SK-N-SH treated with all-trans-retinoic acid at 6 μM for 48 hours (cell line): ENCODE measurements around the gene CCDC88B.

Experiments used
- ARNTL ChIP-seq: fragments of 450-650 bp; formaldehyde crosslinking; IDR thresholded peaks from 2 replicates; pipeline ENCODE4 v1.5.0; 2020; ENCODE audit warnings: low read depth, mild to moderate bottlenecking, moderate library complexity, borderline replicate concordance
- BACH2 ChIP-seq: fragments of 250-450 bp; sonication (Bioruptor Pico); IDR thresholded peaks from 2 replicates; pipeline ENCODE4 v1.9.0; 2021; ENCODE audit warnings: mild to moderate bottlenecking, borderline replicate concordance
- ESRRG ChIP-seq: fragments of 250-450 bp; sonication (Bioruptor Pico); IDR thresholded peaks from 2 replicates; pipeline ENCODE4 v1.6.1; 2021; ENCODE audit warnings: mild to moderate bottlenecking
- OSR1 ChIP-seq: fragments of 250-450 bp; sonication (Bioruptor Pico); IDR thresholded peaks from 2 replicates; pipeline ENCODE4 v1.8.0; 2022; ENCODE audit warnings: moderate library complexity, mild to moderate bottlenecking, inconsistent platforms
- PATZ1 ChIP-seq: fragments of 250-450 bp; sonication (Bioruptor Pico); IDR thresholded peaks from 2 replicates; pipeline ENCODE4 v1.8.0; 2020; ENCODE audit warnings: mild to moderate bottlenecking, moderate library complexity, borderline replicate concordance
- RARB ChIP-seq: fragments of 250-450 bp; sonication (Bioruptor Pico); IDR thresholded peaks from 2 replicates; pipeline ENCODE4 v1.8.0; 2021; ENCODE audit warnings: mild to moderate bottlenecking, moderate library complexity
- SNAI2 ChIP-seq: fragments of 250-450 bp; sonication (Bioruptor Pico); IDR thresholded peaks from 2 replicates; pipeline ENCODE4 v1.5.0; 2020; ENCODE audit warnings: mild to moderate bottlenecking, moderate library complexity
- TCF4 ChIP-seq: fragments of 250-450 bp; sonication (Bioruptor Pico); IDR thresholded peaks from 2 replicates; pipeline ENCODE4 v1.8.0; 2021; ENCODE audit warnings: mild to moderate bottlenecking, moderate library complexity, borderline replicate concordance
- TSHZ2 ChIP-seq: fragments of 250-450 bp; sonication (Bioruptor Pico); IDR thresholded peaks from 2 replicates; pipeline ENCODE4 v1.5.0; 2020; ENCODE audit warnings: mild to moderate bottlenecking, moderate library complexity
- ZFP3 ChIP-seq: fragments of 250-450 bp; sonication (Bioruptor Pico); IDR thresholded peaks from 2 replicates; pipeline ENCODE4 v1.5.0; 2020; ENCODE audit warnings: mild to moderate bottlenecking, moderate library complexity
- ZFP30 ChIP-seq: fragments of 450-650 bp; formaldehyde crosslinking; IDR thresholded peaks from 2 replicates; pipeline ENCODE4 v1.5.0; 2022; ENCODE audit warnings: mild to moderate bottlenecking, moderate library complexity
- ZNF565 ChIP-seq: fragments of 450-650 bp; formaldehyde crosslinking; conservative IDR thresholded peaks from 2 replicates; pipeline ENCODE4 v1.5.0; 2020; ENCODE audit warnings: low read depth, mild to moderate bottlenecking, moderate library complexity
- ZNF70 ChIP-seq: fragments of 450-650 bp; formaldehyde crosslinking; IDR thresholded peaks from 2 replicates; pipeline ENCODE4 v1.5.0; 2020; ENCODE audit warnings: mild to moderate bottlenecking, moderate library complexity
- ZNF8 ChIP-seq: fragments of 450-650 bp; formaldehyde crosslinking; IDR thresholded peaks from 2 replicates; pipeline ENCODE4 v1.5.0; 2020; ENCODE audit warnings: mild to moderate bottlenecking, moderate library complexity

- TF ChIP-seq SNAI2 (CRISPR knock-in tag) (no peak), ARNTL (CRISPR knock-in tag) (no peak), PATZ1 (CRISPR knock-in tag) (no peak), ZNF8 (no peak), ZNF565 (CRISPR knock-in tag) (no peak), ZFP30 (CRISPR knock-in tag) (no peak), OSR1 (CRISPR knock-in tag) (no peak), BACH2 (no peak), TCF4 (CRISPR knock-in tag) (no peak), RARB (no peak), ZFP3 (CRISPR knock-in tag) (no peak), TSHZ2 (CRISPR knock-in tag) (no peak), ESRRG (CRISPR knock-in tag) (no peak), ZNF70 (peak; percentile 87)
These were observed 718 bp upstream of the CCDC88B start for GRCh38 chr11:64339286-64339685.
